Measurements from ENCODE around the gene TLR4. TPM values are rescaled to one million over a fixed set of nuclear protein-coding genes. Genes with fewer than 3 reads are reported as not detected.
A peak's percentile ranks its signal among the peaks of the same experiment; 100 is the strongest.

TLR4 gene
- total RNA-seq, 1 donor from 2014 or later: 1.7 TPM

DNA sequence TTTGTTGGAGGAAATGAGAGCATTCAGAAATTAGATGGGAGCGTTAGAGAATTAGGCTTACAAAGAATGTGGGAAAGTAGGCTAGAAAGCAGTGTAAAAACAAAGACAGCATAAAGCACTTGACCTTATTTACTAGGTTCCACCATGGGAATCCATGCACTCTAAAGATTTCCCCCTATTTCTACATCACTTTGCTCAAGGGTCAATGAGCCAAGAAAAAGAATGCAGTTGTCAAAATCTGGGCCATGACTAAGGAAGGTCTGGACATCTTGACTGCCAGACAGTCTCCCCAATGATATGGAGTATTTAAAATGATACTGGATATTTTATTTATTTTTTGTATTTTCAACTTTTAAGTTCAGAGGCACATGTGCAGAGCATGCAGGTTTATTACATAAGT is 3.4 kb downstream of the TLR4 start:
- no peak for DNase-seq (ENCODE audit: low read depth)
- TF ChIP-seq, protein P1, sequence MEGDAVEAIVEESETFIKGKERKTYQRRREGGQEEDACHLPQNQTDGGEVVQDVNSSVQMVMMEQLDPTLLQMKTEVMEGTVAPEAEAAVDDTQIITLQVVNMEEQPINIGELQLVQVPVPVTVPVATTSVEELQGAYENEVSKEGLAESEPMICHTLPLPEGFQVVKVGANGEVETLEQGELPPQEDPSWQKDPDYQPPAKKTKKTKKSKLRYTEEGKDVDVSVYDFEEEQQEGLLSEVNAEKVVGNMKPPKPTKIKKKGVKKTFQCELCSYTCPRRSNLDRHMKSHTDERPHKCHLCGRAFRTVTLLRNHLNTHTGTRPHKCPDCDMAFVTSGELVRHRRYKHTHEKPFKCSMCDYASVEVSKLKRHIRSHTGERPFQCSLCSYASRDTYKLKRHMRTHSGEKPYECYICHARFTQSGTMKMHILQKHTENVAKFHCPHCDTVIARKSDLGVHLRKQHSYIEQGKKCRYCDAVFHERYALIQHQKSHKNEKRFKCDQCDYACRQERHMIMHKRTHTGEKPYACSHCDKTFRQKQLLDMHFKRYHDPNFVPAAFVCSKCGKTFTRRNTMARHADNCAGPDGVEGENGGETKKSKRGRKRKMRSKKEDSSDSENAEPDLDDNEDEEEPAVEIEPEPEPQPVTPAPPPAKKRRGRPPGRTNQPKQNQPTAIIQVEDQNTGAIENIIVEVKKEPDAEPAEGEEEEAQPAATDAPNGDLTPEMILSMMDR (conservative IDR thresholded peaks at IDR 0.05; ENCODE audit: low read depth, low read length): no peak
- H3K4me3 ChIP-seq (ENCODE audit: low read depth, low read length): no peak overlapping the region

DNA sequence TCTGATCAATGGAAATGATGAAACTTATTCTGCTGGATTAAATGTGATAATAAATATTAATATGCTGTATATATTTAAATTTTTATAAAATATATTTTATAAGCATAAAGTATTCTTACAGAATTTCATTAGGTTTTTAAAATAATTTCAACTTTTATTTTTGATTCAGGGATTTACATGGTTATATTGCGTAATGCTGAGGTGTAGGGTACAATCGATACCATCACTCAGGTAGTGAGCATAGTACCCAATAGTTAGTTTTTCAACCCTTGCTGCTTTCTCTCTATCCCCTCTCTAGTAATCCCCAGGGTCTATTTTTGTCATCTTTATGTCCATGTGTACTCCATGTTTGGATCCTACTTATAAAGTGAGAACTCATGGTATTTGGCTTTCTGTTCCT is 5.7 kb downstream of the TLR4 start:
- TF ChIP-seq, protein P1 (conservative IDR thresholded peaks at IDR 0.05; ENCODE audit: low read depth, low read length): no peak
- DNase-seq (ENCODE audit: low read depth): no peak
- H3K4me3 ChIP-seq (ENCODE audit: low read depth, low read length): no peak overlapping the region

DNA sequence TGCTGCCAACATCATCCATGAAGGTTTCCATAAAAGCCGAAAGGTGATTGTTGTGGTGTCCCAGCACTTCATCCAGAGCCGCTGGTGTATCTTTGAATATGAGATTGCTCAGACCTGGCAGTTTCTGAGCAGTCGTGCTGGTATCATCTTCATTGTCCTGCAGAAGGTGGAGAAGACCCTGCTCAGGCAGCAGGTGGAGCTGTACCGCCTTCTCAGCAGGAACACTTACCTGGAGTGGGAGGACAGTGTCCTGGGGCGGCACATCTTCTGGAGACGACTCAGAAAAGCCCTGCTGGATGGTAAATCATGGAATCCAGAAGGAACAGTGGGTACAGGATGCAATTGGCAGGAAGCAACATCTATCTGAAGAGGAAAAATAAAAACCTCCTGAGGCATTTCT is 10.1 kb downstream of the TLR4 start:
- DNase-seq (ENCODE audit: low read depth): no peak
- H3K4me3 ChIP-seq (ENCODE audit: low read depth, low read length): no peak overlapping the region
- TF ChIP-seq, protein P1 (conservative IDR thresholded peaks at IDR 0.05; ENCODE audit: low read depth, low read length): peak; percentile 49

DNA sequence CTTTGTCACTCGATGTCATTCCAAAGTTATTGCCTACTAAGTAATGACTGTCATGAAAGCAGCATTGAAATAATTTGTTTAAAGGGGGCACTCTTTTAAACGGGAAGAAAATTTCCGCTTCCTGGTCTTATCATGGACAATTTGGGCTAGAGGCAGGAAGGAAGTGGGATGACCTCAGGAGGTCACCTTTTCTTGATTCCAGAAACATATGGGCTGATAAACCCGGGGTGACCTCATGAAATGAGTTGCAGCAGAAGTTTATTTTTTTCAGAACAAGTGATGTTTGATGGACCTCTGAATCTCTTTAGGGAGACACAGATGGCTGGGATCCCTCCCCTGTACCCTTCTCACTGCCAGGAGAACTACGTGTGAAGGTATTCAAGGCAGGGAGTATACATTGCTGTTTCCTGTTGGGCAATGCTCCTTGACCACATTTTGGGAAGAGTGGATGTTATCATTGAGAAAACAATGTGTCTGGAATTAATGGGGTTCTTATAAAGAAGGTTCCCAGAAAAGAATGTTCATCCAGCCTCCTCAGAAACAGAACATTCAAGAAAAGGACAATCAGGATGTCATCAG is 11.3 kb downstream of the TLR4 start:
- TF ChIP-seq, protein P1 (conservative IDR thresholded peaks at IDR 0.05; ENCODE audit: low read depth, low read length): no peak
- H3K4me3 ChIP-seq (ENCODE audit: low read depth, low read length): no peak overlapping the region
- DNase-seq (ENCODE audit: low read depth): no peak

DNA sequence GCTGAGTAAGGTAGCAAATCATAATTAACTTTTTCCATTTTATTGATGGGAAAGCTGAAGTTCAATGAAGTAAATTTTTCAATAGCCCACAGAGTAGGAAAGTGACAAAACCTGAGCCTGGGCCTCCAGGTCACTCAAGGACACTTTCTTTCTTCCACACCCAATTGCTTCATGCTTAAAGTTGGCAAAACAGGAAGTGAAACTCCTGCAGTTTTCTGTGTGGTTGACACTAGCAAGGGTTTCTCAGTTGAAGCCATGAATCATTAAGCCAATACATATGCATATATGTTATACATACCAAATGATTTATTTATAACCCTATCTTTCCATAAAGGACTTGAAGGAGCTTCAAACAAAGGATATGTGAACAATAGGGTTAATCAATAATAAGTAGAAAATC is 13.9 kb downstream of the TLR4 start:
- TF ChIP-seq, protein P1 (conservative IDR thresholded peaks at IDR 0.05; ENCODE audit: low read depth, low read length): no peak
- DNase-seq (ENCODE audit: low read depth): no peak
- no peak overlapping the region for H3K4me3 ChIP-seq (ENCODE audit: low read depth, low read length)

DNA sequence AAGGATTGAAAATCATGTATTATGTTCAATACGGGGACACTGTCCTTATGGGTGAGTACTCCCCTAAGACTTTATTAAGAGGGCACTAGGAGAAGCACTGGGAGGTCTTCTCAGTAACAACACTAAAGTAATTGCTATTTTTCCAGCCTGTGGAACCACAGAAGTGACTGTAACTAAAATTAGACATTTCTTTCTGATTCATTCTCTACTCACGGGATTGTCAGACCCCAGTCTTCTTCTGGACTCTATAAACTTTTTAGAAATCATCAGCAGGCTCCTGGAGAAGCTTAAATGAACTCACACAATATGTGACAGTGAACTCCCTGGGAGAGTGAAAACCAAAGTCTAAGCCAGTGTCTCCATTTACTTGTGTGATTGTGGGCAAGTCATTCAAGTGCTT is 14.5 kb downstream of the TLR4 start:
- TF ChIP-seq, protein P1 (conservative IDR thresholded peaks at IDR 0.05; ENCODE audit: low read depth, low read length): no peak
- DNase-seq (ENCODE audit: low read depth): no peak
- H3K4me3 ChIP-seq (ENCODE audit: low read depth, low read length): no peak overlapping the region

DNA sequence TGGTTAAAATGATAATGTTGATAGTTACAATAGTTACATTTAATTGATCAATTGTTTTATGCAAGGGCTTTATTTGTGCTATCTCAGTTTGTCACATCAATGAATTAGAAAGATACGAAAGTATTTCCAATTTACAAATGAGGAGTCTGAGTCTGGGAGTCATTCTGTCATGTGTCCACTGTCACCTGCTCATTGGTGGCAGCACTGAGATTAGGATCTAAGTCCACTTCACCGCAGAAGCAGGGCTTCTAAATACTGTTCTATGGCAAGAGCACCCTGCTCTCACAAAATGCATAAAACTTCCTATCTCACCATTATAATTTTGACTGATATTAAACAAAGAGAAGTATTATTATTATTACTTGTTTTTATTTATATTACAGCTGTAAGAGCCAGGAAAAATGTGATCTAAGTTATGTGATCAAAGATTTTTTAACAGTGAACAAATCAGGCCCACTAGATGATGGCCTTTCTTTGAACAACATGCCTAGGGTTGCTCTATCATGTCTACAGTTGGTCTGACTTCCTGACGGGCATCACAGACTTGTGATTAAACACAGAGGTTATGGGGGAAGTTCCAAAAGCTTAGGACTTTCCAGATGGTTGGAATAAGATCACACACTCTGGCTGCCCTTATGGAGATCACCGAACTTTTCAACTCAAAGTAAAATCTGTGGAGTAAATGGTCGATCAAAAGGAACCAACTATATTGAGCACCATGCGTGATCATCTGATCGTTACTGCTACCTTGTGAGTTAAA is 15.1 kb downstream of the TLR4 start:
- DNase-seq (ENCODE audit: low read depth): no peak
- no peak overlapping the region for H3K4me3 ChIP-seq (ENCODE audit: low read depth, low read length)
- TF ChIP-seq, protein P1 (conservative IDR thresholded peaks at IDR 0.05; ENCODE audit: low read depth, low read length): no peak
